Vagina (tissue), 2 donors: ENCODE measurements around the gene NEK4.

Experiments
- POLR2A ChIP-seq, 2 donors: fragments of 450-650 bp; IDR thresholded peaks; one replicate each; pipeline ENCODE4 v1.6.1; 2017; ENCODE audit warnings: antibody characterized with exemption in 2 of 2, mild to moderate bottlenecking in 2 of 2, moderate library complexity in 2 of 2
- TF ChIP-seq, protein P1 (sequence below), 3 experiments: fragments of 450-650 bp in 2 of 3; fragments of 200-600 bp in 1 of 3; sonication (generic) in 1 of 3; IDR thresholded peaks; one replicate each; pipeline ENCODE4 v1.5.1; 2017 to 2019; ENCODE audit warnings: antibody characterized with exemption in 3 of 3, mild to moderate bottlenecking in 2 of 3, moderate library complexity in 2 of 3

DNA sequence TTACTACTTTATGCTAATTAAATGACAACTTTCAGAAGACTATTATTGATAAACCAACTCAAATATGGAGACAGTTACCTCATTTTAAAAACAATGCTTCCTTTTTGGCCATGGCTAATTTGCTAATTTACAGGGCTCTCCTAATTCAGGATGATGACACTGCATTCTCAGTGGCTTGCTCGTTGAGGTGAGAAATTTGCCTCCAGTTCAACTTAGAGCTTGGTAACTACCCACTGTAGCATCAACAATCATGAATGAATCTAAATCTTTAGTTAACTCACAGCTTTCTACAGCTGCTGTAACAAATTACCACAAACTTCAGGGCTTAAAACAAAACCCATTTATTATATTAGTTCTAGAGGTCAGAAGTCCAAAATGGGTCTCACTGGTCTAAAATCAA lies 99.1 kb downstream of the NEK4 start:
- TF ChIP-seq POLR2A (IDR thresholded peaks at IDR 0.05), result no peak
- TF ChIP-seq, protein P1, sequence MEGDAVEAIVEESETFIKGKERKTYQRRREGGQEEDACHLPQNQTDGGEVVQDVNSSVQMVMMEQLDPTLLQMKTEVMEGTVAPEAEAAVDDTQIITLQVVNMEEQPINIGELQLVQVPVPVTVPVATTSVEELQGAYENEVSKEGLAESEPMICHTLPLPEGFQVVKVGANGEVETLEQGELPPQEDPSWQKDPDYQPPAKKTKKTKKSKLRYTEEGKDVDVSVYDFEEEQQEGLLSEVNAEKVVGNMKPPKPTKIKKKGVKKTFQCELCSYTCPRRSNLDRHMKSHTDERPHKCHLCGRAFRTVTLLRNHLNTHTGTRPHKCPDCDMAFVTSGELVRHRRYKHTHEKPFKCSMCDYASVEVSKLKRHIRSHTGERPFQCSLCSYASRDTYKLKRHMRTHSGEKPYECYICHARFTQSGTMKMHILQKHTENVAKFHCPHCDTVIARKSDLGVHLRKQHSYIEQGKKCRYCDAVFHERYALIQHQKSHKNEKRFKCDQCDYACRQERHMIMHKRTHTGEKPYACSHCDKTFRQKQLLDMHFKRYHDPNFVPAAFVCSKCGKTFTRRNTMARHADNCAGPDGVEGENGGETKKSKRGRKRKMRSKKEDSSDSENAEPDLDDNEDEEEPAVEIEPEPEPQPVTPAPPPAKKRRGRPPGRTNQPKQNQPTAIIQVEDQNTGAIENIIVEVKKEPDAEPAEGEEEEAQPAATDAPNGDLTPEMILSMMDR (IDR thresholded peaks at IDR 0.05), result no peak
